HepG2 (cell line): ENCODE results near the gene RBCK1.

Experiments
- CTCF ChIP-seq: sonication (generic); formaldehyde crosslinking; IDR thresholded peaks from 2 replicates; pipeline ENCODE4 v1.5.0; 2020; ENCODE audit warnings: mild to moderate bottlenecking, missing genetic modification reagents, moderate library complexity
- FOXM1 ChIP-seq: sonication (generic); formaldehyde crosslinking; IDR thresholded peaks from 2 replicates; pipeline ENCODE4 v1.5.0; 2020; ENCODE audit warnings: missing genetic modification reagents
- RFX5 ChIP-seq: IDR thresholded peaks from 2 replicates; pipeline ENCODE4 v1.6.1; 2011; ENCODE audit warnings: low read depth, low read length, improper control_type of control experiment
- SATB2 ChIP-seq: sonication (generic); formaldehyde crosslinking; IDR thresholded peaks from 2 replicates; pipeline ENCODE4 v1.5.0; 2020; ENCODE audit warnings: missing genetic modification reagents
- SP1 ChIP-seq, 2 experiments: fragments of 450-650 bp in 1 of 2; sonication (generic) in 1 of 2; formaldehyde crosslinking in 1 of 2; IDR thresholded peaks; 2 replicates each; pipeline versions ENCODE4 v1.4.0 to v1.6.1; 2016 to 2020; ENCODE audit warnings: missing genetic modification reagents in 1 of 2
- SP2 ChIP-seq: sonication (generic); formaldehyde crosslinking; IDR thresholded peaks from 2 replicates; pipeline ENCODE4 v1.5.1; 2020; ENCODE audit warnings: mild to moderate bottlenecking, missing genetic modification reagents
- XRCC5 ChIP-seq: fragments of 200-400 bp; formaldehyde crosslinking; optimal IDR thresholded peaks from 2 replicates; pipeline ENCODE3; 2017; ENCODE audit warnings: mild to moderate bottlenecking, low read length
- ZNF792 ChIP-seq: IDR thresholded peaks from 2 replicates; pipeline ENCODE4 v1.6.1; 2016
- ZSCAN31 ChIP-seq: sonication (generic); formaldehyde crosslinking; IDR thresholded peaks from 2 replicates; pipeline ENCODE4 v1.5.0; 2020; ENCODE audit warnings: low read depth, mild to moderate bottlenecking, missing genetic modification reagents

- TF ChIP-seq SP1 (IDR thresholded peaks at IDR 0.05) (no peak), SP1 (CRISPR knock-in tag; IDR thresholded peaks at IDR 0.05) (no peak), RFX5 (no peak), SATB2 (no peak), FOXM1 (no peak), SP2 (CRISPR knock-in tag) (no peak), ZSCAN31 (CRISPR knock-in tag) (no peak), CTCF (CRISPR knock-in tag) (no peak), XRCC5 (no peak), ZNF792 (CRISPR knock-in tag) (no peak)
Observed at GRCh38 chr20:409697-410559, 1.8 kb downstream of the RBCK1 start.
